ENCODE data around the gene TWIST2.

Gene TWIST2

DNA sequence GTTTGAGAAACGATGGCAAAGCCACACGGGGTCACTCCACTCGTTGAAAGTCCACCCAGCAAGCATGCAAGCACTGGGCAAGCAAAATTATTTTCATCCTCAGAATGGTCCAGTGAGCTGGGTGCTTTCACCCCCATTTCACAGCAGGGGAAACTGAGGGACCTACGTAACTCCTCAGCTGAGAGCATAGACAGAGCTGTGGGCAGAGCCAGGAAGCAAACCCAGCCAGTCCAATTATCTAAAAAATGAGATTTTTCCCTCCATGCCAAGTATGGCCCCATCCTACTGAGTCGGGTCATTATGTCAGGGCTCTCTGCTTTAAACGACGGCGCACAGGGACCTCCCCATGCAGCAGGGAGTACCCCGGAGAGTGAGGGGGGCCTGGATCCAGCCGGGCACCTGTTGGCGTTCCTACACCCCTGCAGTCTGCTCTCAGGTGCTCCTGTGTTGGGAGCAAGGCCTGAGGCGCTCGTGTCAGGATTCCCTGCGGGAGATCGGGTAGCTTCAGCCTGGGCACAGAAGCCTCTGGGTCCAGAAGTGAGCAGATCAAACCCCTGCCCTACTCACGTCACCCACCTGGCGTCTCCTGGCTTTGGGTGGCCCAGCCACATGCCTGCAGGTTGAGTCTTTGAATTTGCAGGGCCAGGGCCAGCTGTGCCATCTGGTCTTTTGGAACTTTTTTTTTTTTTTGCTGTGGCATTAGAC lies 17.3 kb downstream of the TWIST2 start:
- no peaks in the 10 kb centered on the region; the same call in 1 of the 2 replicates for H3K27me3 ChIP-seq

DNA sequence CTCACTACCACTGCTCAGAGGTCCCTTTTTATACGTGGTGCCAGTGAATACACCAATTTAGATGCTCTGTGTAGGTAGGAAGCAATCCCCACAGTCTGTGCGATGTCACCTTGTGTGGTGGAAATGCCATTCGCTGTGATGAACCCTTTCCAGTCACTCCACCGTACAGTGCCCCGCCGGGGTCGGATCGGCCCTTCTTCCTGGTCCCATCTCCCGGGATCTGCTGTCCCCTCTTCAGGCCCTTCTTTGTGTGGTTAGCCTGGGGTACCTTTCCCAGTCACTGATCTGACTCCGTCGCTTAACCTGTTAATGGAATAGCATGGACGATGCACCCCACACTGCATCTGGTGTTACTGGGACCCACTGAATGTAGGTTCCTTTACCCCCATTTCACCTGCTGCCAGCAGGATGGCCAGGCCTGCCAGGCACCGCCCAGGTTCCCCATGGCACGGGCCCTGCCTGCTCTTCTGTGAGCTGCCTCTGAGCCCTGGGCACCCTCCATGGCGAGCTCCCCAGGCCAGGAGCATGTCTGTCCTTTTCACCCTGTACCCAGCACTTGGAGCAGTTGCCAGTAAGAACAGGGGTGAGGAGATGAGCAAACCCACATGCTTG lies 18.0 kb downstream of the TWIST2 start:
- H3K9me3 ChIP-seq = no peaks in the 10 kb centered on the region
- H3K4me1 ChIP-seq = no peaks in the 10 kb centered on the region
- TF ChIP-seq, protein P1, sequence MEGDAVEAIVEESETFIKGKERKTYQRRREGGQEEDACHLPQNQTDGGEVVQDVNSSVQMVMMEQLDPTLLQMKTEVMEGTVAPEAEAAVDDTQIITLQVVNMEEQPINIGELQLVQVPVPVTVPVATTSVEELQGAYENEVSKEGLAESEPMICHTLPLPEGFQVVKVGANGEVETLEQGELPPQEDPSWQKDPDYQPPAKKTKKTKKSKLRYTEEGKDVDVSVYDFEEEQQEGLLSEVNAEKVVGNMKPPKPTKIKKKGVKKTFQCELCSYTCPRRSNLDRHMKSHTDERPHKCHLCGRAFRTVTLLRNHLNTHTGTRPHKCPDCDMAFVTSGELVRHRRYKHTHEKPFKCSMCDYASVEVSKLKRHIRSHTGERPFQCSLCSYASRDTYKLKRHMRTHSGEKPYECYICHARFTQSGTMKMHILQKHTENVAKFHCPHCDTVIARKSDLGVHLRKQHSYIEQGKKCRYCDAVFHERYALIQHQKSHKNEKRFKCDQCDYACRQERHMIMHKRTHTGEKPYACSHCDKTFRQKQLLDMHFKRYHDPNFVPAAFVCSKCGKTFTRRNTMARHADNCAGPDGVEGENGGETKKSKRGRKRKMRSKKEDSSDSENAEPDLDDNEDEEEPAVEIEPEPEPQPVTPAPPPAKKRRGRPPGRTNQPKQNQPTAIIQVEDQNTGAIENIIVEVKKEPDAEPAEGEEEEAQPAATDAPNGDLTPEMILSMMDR (IDR thresholded peaks at IDR 0.05; ENCODE audit: low read depth, low read length) = no peak
- H3K4me3 ChIP-seq (ENCODE audit: low read depth, low read length) = no peak overlapping the region
- no peaks in the 10 kb centered on the region for H3K36me3 ChIP-seq
- no peaks in the 10 kb centered on the region for H3K27me3 ChIP-seq
- no peak for DNase-seq

More for the DNA sequence above, 17.3 kb downstream of the TWIST2 start:
- TF ChIP-seq, protein P1 (IDR thresholded peaks at IDR 0.05; ENCODE audit: low read depth, low read length) = no peak
- Histone ChIP-seq H3K4me3 (ENCODE audit: low read depth, low read length) (no peak overlapping the region), H3K36me3 (no peaks in the 10 kb centered on the region), H3K4me1 (no peaks in the 10 kb centered on the region), H3K9me3 (no peaks in the 10 kb centered on the region)
- DNase-seq = no peak

DNA sequence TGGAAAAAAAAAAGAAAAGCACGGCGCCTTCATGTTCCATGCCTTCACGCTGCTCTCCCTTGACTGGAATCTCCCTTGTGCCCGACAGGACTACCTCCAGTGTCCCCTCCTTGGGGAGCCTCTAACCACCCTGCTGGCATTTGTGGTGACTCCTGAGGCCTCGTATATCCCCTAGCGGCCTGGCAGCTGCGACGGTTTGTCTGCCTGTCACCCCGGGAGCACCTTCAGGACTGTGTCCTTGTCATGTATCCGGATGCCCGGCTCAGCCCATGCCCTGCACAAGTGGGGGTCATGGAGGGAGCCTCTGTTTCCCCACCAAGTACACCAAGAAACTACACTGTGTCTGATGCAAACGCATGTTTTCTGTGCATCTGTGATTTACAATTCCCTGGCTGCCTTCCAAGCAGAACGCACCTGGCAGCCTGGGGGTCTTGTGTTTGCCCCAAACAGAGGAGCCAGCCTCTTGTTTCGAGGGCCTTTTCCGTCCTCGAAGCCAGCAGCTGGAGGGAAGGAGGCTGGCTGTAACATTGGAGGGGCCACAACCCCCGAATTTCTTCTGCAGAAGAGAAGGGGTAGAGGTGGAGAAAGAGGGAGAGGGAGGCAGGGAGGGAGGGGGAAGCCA lies 18.9 kb downstream of the TWIST2 start:
- DNase-seq = no peak
- no peaks in the 10 kb centered on the region for H3K9me3 ChIP-seq
- H3K4me3 ChIP-seq (ENCODE audit: low read depth, low read length) = no peak overlapping the region
- no peaks in the 10 kb centered on the region for H3K36me3 ChIP-seq
- H3K27me3 ChIP-seq = no peaks in the 10 kb centered on the region
- TF ChIP-seq, protein P1 (IDR thresholded peaks at IDR 0.05; ENCODE audit: low read depth, low read length) = no peak
- H3K4me1 ChIP-seq = no peaks in the 10 kb centered on the region

DNA sequence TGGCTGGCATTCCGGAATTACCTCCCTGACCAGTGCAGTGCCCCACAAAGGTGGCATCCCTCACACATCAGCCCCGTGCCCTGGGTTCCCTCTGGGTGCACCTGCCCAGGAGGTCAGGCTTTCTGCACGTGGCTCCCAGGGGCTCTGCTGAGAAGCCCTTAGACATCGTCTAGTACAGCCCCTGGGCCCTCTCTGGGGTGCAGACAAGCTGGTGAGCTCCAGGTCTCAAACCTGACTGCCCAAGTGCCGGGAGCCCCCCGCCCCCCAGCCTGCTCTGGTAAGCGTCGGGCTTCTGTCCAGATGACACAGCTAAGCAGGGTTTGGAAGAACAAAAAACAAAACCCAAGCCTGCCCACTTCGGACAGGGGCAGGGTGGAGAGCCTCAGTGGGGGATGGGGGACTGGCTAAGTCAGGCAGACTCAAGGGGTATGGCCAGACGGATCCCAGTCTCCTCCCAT lies 20.2 kb downstream of the TWIST2 start:
- no peak overlapping the region for H3K4me3 ChIP-seq (ENCODE audit: low read depth, low read length)
- H3K9me3 ChIP-seq = no peaks in the 10 kb centered on the region
- H3K27me3 ChIP-seq = no peaks in the 10 kb centered on the region
- H3K36me3 ChIP-seq = no peaks in the 10 kb centered on the region
- no peak for DNase-seq
- TF ChIP-seq, protein P1 (IDR thresholded peaks at IDR 0.05; ENCODE audit: low read depth, low read length) = no peak
- no peaks in the 10 kb centered on the region for H3K4me1 ChIP-seq

DNA sequence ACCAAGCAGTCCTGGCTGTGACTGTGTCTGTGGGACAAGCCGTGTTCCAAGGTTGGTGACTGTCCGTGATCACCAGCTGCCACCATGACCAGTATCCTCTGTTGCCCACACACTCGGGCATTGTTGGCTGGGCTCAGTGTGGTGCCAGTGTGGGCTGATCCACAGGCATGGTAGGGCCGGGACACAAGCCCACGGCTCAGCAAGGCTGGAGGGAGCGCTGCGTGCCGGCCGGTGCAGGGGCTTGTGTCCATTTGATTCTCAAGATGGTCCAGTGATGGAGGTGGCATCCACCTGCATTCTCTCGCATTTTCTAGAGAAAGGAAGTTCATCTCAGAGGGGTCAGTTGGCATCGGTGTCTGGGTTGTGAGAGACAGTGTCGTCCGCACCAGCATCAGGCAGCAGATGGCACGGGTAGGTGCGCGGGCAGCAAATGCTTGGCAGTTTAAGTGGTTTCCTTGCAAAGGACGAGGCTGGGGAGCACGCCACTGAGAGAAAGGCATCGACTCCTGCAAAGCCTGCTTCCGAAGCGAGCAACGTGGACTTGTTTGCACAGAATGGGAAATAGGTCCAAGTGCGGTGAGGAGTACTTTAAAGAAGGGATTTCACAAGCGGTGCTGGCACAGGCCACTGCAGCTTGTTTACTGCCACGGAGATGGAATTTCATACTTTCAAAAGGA lies 20.9 kb downstream of the TWIST2 start:
- H3K4me3 ChIP-seq (ENCODE audit: low read depth, low read length) = no peak overlapping the region
- DNase-seq = no peak
- no peaks in the 10 kb centered on the region for H3K27me3 ChIP-seq
- TF ChIP-seq, protein P1 (IDR thresholded peaks at IDR 0.05; ENCODE audit: low read depth, low read length) = no peak
- H3K9me3 ChIP-seq = no peaks in the 10 kb centered on the region
- no peaks in the 10 kb centered on the region for H3K36me3 ChIP-seq
- no peaks in the 10 kb centered on the region for H3K4me1 ChIP-seq

All from BE2C (cell line).